Measurements from ENCODE around the gene GLE1.
A peak's percentile ranks its signal among the peaks of the same experiment; 100 is the strongest.

Gene GLE1, protein sequence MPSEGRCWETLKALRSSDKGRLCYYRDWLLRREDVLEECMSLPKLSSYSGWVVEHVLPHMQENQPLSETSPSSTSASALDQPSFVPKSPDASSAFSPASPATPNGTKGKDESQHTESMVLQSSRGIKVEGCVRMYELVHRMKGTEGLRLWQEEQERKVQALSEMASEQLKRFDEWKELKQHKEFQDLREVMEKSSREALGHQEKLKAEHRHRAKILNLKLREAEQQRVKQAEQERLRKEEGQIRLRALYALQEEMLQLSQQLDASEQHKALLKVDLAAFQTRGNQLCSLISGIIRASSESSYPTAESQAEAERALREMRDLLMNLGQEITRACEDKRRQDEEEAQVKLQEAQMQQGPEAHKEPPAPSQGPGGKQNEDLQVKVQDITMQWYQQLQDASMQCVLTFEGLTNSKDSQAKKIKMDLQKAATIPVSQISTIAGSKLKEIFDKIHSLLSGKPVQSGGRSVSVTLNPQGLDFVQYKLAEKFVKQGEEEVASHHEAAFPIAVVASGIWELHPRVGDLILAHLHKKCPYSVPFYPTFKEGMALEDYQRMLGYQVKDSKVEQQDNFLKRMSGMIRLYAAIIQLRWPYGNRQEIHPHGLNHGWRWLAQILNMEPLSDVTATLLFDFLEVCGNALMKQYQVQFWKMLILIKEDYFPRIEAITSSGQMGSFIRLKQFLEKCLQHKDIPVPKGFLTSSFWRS

DNA sequence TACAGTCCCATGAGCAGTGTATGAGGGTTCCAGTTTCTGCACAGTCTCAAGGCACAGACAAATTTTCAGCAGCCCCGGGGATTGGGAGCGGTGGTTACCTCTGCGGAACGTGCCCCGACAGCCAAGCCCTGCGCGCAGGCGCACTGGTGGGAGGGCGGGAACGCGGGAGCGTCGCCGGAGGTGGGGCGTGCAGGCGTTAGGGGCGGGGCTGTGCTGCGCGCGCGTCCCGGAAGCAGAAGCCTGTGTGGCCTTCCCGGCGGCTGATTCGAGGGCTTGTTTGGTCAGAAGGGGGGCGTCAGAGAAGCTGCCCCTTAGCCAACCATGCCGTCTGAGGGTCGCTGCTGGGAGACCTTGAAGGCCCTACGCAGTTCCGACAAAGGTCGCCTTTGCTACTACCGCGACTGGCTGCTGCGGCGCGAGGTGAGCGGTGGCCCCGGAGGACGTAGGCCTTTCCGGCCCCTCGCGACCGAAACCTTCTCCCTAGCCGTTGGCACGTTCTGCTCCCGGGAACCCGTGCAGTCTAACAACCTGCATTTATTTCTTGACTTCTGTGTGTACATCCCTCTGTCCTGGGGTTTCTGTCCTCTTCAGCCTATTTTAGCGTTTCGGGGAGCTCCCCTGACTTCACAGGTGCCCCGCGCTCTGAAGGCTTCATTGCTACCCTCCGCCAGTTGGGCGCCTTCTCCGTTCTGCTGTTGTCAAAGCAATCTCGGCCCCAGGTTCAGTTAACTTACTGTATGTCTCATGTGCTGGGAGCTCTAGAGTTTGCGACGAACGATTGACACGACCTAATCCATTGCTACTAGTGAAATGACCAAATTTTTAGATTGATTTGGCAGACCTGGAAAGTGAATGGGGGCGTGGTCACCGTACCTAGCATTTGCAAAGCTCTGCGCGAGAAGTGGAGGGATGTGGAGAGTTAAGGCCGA, at the start of gene GLE1:
Gene GLE1, plus strand, starts transcription at position 235 of the 929 bp plus-strand sequence. Its CDS starts 87 bp downstream, at position 322.
- no peak for TF ChIP-seq GATA1 (IDR thresholded peaks at IDR 0.05; ENCODE audit: low read depth, low read length)
- peak; percentile 83 for TF ChIP-seq POLR2A (IDR thresholded peaks at IDR 0.05; ENCODE audit: low read length)
- DNase-seq = peak; percentile 96 to 98

DNA sequence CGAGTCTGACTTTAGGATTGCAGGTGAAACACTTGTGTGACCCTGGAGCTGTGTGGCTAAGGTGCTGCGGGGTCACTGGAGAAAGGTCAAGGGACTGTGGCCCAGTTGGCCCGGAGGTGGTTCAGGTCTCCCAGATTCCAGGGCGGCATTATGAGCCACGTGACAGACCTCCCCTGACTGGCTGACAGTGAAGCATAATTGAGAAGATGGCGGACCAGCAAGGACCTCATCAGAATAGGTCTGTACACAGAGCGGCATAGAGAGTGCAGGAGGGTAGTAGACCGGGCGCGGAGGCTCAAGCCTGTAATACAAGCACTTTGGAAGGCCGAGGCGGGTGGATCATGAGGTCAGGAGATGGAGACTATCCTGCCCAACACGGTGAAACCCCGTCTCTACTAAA, 49.5 kb upstream of the GLE1 start:
- TF ChIP-seq GATA1 (IDR thresholded peaks at IDR 0.05; ENCODE audit: low read depth, low read length) = no peak

DNA sequence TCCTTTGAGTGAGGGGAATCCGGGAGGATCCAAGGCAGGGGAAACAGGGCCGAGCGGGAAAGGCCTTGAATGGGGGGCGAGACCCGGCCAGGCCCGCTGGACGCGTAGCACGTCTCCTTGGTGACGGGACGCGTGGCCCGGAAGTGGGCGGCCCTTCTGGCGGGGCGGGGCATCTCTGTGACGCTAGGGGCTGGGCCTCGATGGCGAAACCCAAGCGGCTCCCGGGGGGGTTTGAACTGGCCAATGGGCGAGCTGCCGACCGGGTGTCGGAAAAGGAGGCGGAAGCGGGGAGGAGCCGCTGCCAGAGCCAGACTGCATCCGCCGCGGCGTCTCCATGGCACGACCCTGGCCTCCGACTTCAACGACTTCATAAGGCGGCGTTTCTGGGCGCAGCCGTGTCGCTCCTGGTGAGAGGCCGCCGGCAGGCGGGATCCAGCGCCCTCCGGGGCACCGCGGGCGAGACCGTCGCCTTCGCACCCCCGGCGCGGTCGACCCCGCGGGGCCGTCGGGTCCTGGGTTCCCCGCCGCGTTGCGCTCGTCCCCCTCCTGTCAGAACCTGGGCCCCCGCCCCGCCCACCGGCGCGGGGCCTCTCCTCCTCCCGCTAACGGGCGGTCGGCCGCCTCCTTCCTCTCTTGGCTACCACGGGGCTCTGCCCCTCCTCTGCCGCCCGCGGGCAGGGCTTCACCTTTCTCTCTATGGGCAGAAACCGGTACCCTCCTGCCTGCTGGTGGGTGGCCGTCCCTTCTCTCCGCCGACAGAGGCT, 48.5 kb upstream of the GLE1 start, which contains the start of gene ODF2:
Gene ODF2, plus strand, starts transcription at position 158 of the 764 bp plus-strand sequence. Its CDS starts 86 bp downstream, at position 244.
- DNase-seq = peak; percentile 97 to 98
- TF ChIP-seq POLR2A (IDR thresholded peaks at IDR 0.05; ENCODE audit: low read length) (peak; percentile 84), GATA1 (IDR thresholded peaks at IDR 0.05; ENCODE audit: low read depth, low read length) (no peak)

More for the DNA sequence above, 49.5 kb upstream of the GLE1 start:
- no peak for DNase-seq

DNA sequence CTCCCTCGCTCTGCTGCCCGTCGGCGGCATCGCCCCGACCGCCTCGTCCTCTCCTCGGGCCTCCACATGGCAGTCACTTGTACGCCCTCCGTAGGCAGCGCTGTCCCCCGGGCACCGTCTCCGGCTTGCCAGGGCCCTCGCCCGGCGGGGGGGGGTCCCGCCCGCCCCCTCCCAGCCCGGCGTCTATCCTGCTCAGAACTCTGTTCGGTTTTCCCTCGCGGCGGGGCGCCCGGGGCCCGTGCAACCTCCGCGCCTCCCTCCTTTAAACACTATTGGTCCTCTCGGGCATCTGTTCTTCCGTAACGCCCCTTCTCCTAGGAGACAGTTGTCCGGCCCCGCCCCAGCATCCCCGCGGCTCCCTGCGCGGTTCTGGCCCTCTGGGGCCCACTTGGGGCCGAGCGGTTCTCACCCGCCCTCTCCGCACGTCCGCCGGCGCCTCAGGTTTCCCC, 47.9 kb upstream of the GLE1 start:
- DNase-seq = peak; percentile 82 to 89
- TF ChIP-seq POLR2A (IDR thresholded peaks at IDR 0.05; ENCODE audit: low read length) (no peak), GATA1 (IDR thresholded peaks at IDR 0.05; ENCODE audit: low read depth, low read length) (no peak)

DNA sequence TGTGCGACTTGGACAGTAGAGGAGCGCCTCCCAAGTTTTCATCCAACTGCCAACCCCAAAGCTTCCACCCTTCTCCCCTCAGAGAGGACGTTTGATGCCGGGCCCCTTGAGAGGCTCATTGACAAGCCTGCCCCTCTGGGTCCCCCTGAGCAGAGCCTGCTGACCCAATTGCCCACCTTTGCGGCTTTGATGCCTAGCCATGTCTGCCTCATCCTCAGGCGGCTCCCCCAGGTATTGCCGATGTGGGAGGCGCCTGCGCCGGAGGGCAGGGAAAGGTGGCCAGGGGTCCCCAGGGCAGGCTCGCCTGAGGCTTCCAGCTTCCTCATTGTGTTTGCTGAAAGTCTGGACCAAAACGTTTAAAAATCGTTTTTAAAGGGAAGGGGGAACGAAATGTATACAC, 47.3 kb upstream of the GLE1 start:
- DNase-seq = no peak
- no peak for TF ChIP-seq POLR2A (IDR thresholded peaks at IDR 0.05; ENCODE audit: low read length)
- TF ChIP-seq GATA1 (IDR thresholded peaks at IDR 0.05; ENCODE audit: low read depth, low read length) = no peak

DNA sequence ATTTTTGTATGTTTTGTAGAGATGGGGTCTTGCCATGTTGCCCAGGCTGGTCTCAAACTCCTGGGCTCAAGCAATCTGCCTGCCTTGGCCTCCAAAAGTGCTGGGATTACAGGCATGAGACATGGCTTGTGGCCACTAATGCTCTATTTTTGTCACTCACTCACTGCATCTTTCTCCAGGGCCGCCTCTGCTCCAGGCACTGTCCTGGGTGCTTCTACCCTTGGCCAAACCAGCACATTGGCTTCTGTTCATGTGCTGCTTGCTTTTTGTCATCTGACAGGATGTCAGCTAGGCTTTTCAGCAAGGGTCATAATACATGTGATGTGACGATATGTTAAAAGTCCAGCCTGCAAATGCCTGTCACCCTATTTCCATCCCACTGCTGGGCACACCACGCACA, 45.5 kb upstream of the GLE1 start:
- no peak for DNase-seq
- TF ChIP-seq GATA1 (IDR thresholded peaks at IDR 0.05; ENCODE audit: low read depth, low read length) (no peak), POLR2A (IDR thresholded peaks at IDR 0.05; ENCODE audit: low read length) (no peak)

DNA sequence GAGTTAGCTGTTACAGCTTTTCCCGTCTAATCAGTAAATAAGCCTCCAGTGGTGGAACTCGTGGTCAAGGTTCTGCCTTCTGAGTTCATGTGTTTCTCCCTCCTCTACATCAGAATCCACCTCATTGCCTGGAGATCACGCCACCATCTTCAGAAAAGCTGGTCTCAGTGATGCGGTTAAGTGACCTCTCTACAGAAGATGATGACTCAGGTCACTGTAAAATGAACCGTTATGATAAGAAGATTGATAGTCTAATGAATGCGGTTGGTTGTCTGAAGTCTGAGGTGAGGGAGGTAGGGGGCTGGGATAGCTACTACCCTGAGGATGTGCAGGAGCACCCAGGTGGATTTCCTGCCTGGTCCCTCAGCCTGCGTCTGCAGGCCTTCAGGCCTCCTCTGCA, 35.4 kb upstream of the GLE1 start:
- TF ChIP-seq GATA1 (IDR thresholded peaks at IDR 0.05; ENCODE audit: low read depth, low read length) (no peak), POLR2A (IDR thresholded peaks at IDR 0.05; ENCODE audit: low read length) (no peak)

DNA sequence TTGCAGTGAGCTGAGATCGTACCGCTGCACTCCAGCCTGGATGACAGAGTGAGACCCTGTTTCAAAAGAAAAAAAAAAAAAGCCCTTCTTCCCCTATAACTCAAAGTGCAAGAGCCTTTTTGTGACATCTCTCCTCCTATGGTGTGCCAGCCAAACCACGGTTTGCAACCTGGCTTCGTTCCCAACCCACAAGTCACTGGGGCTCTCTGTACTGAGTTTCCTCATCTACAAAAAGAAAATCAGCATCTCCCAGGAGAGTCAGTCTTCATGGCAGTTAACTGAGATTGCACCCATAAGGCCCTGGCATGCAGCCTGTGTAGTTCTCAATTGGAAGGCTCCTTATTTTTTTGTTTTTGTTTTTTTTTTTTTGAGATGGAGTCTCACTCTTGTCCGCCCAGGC, 34.0 kb upstream of the GLE1 start:
- DNase-seq = no peak
- TF ChIP-seq POLR2A (IDR thresholded peaks at IDR 0.05; ENCODE audit: low read length) (no peak), GATA1 (IDR thresholded peaks at IDR 0.05; ENCODE audit: low read depth, low read length) (no peak)

More for the DNA sequence above, 35.4 kb upstream of the GLE1 start:
- DNase-seq = peak in 1 of 2 experiments; percentile 18

DNA sequence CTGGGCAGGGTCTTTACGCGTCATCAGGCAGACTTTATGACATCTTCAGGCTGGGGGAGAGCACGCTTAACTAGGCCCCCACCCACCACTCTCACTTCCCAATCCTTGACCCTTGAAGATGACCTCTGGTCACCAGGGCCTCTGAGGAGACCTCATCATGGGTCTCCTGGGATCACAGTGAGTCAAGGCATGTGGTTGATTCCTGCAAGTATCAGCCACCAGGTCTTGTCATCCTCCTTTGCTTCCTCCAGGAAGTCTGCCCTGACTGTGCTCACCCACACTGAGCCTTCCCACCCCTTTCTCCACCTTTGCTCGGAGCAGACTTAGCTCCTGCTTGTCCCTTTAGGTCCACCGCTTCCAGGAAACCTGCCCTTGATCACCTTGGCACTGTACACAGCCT, 31.4 kb upstream of the GLE1 start:
- TF ChIP-seq GATA1 (IDR thresholded peaks at IDR 0.05; ENCODE audit: low read depth, low read length) (no peak), POLR2A (IDR thresholded peaks at IDR 0.05; ENCODE audit: low read length) (no peak)
- no peak for DNase-seq

DNA sequence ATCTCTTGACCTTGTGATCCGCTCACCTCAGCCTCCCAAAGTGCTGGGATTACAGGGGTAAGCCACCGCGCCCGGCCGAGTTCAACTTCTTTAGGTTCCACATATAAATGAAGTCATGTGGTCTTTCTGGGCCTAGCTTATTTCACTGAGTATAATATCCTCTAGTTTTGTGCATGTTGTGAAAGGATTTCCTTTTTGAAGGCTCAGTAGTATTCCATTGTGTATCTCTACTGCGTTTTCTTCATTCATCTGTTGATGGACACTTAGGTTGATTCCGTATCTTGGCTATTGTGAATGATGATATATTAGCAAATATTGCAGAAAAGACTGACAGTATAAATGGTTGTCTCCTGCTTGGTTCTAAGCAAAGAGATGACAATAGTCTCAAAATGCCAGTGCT, 28.7 kb upstream of the GLE1 start:
- no peak for TF ChIP-seq POLR2A (IDR thresholded peaks at IDR 0.05; ENCODE audit: low read length)
- TF ChIP-seq GATA1 (IDR thresholded peaks at IDR 0.05; ENCODE audit: low read depth, low read length) = no peak
- DNase-seq = no peak

DNA sequence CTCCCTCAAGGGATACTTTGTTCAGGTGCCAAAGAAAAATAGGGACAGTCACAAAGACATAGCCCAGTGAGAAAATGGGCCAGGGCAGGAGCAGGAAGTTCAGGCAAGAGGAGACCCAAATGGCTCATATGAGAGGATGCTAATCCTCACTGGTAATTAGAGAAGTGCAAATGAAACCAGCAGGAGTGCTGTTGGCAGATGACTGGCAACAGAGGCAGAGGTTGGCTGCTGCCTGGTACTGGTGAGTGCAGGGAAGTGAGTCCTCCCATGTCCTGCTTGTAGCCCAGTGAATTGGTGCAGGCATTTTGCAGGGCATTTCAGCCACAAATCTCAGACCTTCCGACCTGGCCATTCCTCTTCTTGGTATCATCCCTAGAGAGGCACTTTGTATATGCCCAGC, 25.3 kb upstream of the GLE1 start:
- no peak for DNase-seq
- TF ChIP-seq POLR2A (IDR thresholded peaks at IDR 0.05; ENCODE audit: low read length) = no peak

DNA sequence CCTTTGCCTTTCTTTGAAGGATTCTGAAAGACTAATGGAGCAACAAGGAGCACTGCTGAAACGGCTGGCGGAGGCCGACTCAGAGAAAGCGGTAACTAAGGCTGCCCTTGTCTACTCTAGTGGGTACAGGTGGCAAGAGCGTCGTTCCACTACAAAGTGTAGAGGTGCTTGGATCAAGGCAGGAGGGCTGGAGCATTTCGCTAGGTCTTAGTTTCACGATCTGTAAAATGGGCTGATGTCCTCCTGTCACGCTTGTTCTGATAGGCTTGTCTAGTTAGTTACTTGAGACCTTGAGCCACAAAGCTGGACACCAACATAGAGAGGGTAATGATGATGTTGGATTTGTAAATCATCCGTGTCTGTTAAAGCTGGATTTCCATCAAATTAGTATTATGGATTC, 23.0 kb upstream of the GLE1 start:
- TF ChIP-seq GATA1 (IDR thresholded peaks at IDR 0.05; ENCODE audit: low read depth, low read length) = no peak
- no peak for TF ChIP-seq POLR2A (IDR thresholded peaks at IDR 0.05; ENCODE audit: low read length)
- DNase-seq = no peak

DNA sequence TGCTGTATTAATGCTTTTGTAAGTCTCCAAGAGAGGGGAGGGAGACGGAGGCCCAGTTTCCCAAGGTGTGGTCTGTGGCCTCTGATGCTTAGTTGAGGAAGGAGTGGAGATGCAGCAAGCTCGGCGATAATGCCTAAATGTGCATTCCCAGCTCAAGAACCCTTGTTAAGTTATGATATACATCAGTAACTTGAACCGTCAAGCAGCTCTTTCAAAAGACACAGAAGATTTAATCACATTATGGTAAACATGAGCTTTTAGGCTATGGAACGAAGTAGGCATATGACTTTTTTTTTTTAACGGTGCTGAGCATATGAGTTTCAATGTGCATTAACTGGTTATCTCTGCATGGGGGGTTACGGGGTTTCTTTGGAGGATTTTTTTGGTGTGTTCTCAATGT, 22.3 kb upstream of the GLE1 start:
- no peak for DNase-seq
- no peak for TF ChIP-seq POLR2A (IDR thresholded peaks at IDR 0.05; ENCODE audit: low read length)
- TF ChIP-seq GATA1 (IDR thresholded peaks at IDR 0.05; ENCODE audit: low read depth, low read length) = no peak
